ENCODE measurements around the gene DSCAM.

The DSCAM gene

DNA sequence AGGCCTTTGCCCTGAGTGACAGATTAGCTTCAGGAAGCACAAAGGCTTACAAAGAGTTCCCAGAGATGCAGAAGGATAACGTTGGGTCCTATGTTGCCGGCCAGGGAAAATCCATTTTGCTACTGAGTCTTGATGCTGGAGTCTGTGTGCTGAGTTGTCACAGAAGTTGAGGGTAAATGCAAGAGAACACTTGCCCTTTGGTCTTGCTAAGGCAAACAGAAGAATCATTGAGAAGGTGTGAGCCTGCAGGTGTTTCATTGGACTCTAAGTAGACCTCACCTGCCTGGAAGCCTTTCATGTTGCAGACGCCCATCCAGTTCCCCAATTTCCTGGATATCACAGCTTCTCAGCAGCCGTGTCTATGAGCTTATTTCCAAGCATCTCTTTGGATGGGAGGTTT is 874.5 kb downstream of the DSCAM start:
- no peak for DNase-seq (ENCODE audit: low read depth)

DNA sequence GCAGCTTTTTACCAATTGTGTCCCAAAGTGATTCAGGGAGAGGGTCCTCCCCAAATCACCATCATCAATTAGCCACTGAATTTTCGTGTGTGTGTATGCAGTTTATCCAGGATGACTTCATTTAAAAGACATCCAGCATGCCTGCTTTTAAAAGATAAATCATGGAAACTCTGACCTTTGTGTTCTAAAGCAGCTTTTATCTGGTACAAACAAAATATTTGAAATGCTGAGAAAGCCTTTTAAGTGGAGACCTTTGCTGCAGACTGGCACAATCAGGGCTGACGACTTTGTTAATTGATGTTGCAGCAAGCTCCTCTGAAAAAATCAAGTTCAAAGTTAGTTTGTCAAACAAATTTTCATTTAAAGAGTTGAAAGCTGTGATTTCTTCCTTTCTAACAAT is 875.0 kb downstream of the DSCAM start:
- DNase-seq (ENCODE audit: low read depth): no peak

DNA sequence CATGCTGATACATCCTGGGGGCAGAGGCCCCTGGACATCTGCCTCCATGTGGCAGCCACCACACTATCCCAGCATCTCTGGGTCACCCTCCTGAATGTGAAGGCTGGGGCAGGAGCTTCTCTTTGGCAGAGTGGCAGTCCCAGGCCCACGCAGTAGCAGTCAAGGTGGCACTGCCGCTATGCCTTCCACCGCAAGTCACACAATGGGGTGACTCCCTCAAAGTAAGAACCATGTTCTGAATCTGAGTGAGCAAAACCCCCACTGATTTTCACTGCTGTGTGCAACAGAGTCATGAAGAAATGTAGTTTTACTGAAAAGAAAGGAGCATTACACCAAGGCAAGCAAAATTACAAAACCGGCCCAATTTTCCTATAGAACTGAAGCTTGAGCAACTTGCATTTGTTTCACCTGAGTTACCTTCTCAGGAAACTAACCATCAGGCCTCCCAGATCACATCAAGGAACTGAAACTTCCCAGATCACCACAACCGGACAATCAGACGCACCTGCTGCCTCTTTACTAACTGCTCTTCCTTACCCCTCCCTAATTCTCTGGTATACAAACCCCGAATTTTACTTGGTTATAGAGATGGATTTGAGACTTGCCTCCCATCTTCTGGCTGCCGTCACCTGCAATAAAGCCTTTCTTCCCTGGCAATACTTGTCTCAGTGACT is 877.1 kb downstream of the DSCAM start:
- DNase-seq (ENCODE audit: low read depth): no peak

DNA sequence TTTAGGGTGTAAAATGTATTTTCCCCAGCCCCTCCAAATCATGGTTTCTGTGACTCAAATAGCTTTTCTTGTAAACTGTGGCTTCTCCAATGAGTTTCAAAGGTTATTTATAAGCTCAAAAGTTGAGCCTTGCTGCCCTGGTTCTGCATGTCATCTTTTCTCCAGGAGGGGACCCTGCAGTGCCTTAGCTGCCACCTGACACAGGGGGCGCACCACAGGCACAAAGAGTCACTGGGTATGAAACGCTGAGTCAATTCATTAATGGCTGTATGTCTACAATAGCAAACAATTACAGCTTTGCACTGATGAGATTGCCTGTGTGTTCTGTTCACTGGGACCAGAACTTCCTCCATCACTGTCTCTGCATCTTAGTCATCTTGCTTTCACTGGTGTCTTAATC is 878.9 kb downstream of the DSCAM start:
- no peak for DNase-seq (ENCODE audit: low read depth)

DNA sequence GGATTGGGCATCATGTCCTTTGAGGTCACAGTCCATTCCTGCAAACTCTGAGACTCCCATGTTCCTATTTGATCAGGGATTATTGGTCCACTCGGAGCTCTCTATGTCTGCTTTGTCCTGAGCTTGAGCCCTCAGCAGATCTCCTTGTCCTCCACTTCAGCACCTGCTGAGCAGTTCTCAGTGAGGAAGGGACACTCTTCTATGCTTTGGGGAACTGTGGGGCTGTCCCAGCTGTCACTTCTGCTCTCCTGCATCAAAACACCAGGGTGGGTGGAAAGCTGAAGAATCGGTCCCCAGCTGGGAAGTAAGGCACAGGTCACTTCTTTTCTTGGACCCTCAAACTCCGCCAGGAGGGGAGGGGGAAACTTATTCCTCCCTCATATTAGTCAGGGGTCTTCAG is 880.2 kb downstream of the DSCAM start:
- DNase-seq (ENCODE audit: low read depth): no peak

DNA sequence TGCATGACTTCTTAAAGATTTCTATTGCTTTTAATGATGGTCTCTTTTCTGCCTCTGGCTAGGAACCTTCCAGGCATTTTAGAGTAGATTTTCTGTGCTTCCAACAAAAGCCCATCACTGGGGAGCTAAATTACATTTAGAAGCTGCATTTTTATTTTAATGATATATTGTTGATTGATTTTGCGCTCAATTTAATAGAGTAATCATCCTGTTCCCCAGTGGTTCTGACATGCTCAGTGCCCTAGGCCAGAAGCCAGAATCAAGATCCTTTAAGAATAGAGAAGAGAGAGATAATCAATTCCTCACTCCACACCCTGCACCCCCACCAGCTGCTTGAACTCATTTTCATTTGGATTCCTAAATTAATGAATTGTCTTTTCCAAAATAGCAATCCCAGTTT is 881.9 kb downstream of the DSCAM start:
- DNase-seq (ENCODE audit: low read depth): no peak

DNA sequence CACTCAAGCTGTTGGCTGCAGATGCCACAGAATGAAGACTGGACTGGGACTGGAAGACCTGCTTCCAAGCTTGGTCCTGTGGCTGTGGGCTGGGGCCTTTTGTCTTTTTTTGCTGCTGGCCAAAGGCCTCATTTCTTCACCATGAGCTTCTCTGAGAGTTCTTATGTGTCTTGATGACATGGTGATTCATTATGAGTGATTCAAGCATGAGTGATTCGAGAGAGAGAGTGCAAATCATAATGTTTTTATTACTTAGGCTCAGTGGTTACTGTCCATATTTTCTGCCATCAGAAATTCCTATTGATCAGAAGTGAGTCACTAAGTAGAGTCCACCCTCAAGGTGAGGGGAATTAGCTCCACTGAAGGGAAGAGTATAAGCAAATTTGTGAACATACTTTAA is 885.7 kb downstream of the DSCAM start:
- DNase-seq (ENCODE audit: low read depth): no peak
